Measurements from ENCODE around the gene FXR1.
"Not testable (repeated sequence)": the region's sequence is repeated elsewhere in the genome, so short reads cannot be mapped to it uniquely, and the experiment has no call there.

The FXR1 gene

GRCh38 chr3:180912304-180913296, at the start of gene FXR1:
Gene FXR1, plus strand, starts transcription at chr3:180912670. Its CDS starts 16 bp downstream, at chr3:180912686.
- Histone ChIP-seq H3K4me1 (ENCODE audit: control insufficient read depth, insufficient read depth, low read length) (peaks cover 16% of the 10 kb centered on the region; the same call in 1 of the 2 replicates), H3K36me3 (ENCODE audit: control insufficient read depth, insufficient read depth, low read length) (peaks cover 26% of the 10 kb centered on the region), H3K9ac (ENCODE audit: low read length) (peak within 1 kb of the TSS; percentile 99), H3K4me3 (ENCODE audit: low read depth, low read length) (peak within 1 kb of the TSS; percentile 100), H3K9me3 (ENCODE audit: control insufficient read depth, insufficient read depth, low read depth, low read length) (no peaks in the 10 kb centered on the region), H3K27me3 (ENCODE audit: control insufficient read depth, insufficient read depth, low read length) (no peaks in the 10 kb centered on the region), H3K27ac (ENCODE audit: low read depth, low read length) (peak within 1 kb of the TSS; percentile 98)

GRCh38 chr3:180870008-180870699, 42.3 kb upstream of the FXR1 start:
- no peak overlapping the region for H3K9ac ChIP-seq (ENCODE audit: low read length)
- H3K4me3 ChIP-seq (ENCODE audit: low read depth, low read length): peak overlapping the region; percentile 30

GRCh38 chr3:180871901-180872300, 40.6 kb upstream of the FXR1 start:
- H3K27ac ChIP-seq (ENCODE audit: low read depth, low read length): no peak overlapping the region
- H3K4me3 ChIP-seq (ENCODE audit: low read depth, low read length): no peak overlapping the region
- H3K27me3 ChIP-seq (ENCODE audit: control insufficient read depth, insufficient read depth, low read length): no peaks in the 10 kb centered on the region; the same call in 1 of the 2 replicates

More at GRCh38 chr3:180870008-180870699, 42.3 kb upstream of the FXR1 start:
- H3K9me3 ChIP-seq (ENCODE audit: control insufficient read depth, insufficient read depth, low read depth, low read length): no peaks in the 10 kb centered on the region
- no peaks in the 10 kb centered on the region; the same call in 1 of the 2 replicates for H3K27me3 ChIP-seq (ENCODE audit: control insufficient read depth, insufficient read depth, low read length)
- H3K4me1 ChIP-seq (ENCODE audit: control insufficient read depth, insufficient read depth, low read length): peaks cover 3% of the 10 kb centered on the region; the same call in 1 of the 2 replicates
- no peak overlapping the region for H3K27ac ChIP-seq (ENCODE audit: low read depth, low read length)
- H3K36me3 ChIP-seq (ENCODE audit: control insufficient read depth, insufficient read depth, low read length): no peaks in the 10 kb centered on the region

GRCh38 chr3:180872430-180872829, 40.0 kb upstream of the FXR1 start:
- not testable (repeated sequence) for H3K4me1 ChIP-seq (ENCODE audit: control insufficient read depth, insufficient read depth, low read length); H3K4me3 ChIP-seq (ENCODE audit: low read depth, low read length); H3K9me3 ChIP-seq (ENCODE audit: control insufficient read depth, insufficient read depth, low read depth, low read length); H3K27ac ChIP-seq (ENCODE audit: low read depth, low read length); H3K9ac ChIP-seq (ENCODE audit: low read length); H3K36me3 ChIP-seq (ENCODE audit: control insufficient read depth, insufficient read depth, low read length); H3K27me3 ChIP-seq (ENCODE audit: control insufficient read depth, insufficient read depth, low read length)

More at GRCh38 chr3:180871901-180872300, 40.6 kb upstream of the FXR1 start:
- peaks cover 3% of the 10 kb centered on the region; the same call in 1 of the 2 replicates for H3K4me1 ChIP-seq (ENCODE audit: control insufficient read depth, insufficient read depth, low read length)
- no peak overlapping the region for H3K9ac ChIP-seq (ENCODE audit: low read length)
- H3K9me3 ChIP-seq (ENCODE audit: control insufficient read depth, insufficient read depth, low read depth, low read length): no peaks in the 10 kb centered on the region
- no peaks in the 10 kb centered on the region for H3K36me3 ChIP-seq (ENCODE audit: control insufficient read depth, insufficient read depth, low read length)

- no peaks in the 10 kb centered on the region for H3K27me3 ChIP-seq (ENCODE audit: control insufficient read depth, insufficient read depth, low read length)
- no peak overlapping the region for H3K9ac ChIP-seq (ENCODE audit: low read length)
- peaks cover 2% of the 10 kb centered on the region; the same call in 1 of the 2 replicates for H3K4me1 ChIP-seq (ENCODE audit: control insufficient read depth, insufficient read depth, low read length)
- no peak overlapping the region for H3K4me3 ChIP-seq (ENCODE audit: low read depth, low read length)
- H3K9me3 ChIP-seq (ENCODE audit: control insufficient read depth, insufficient read depth, low read depth, low read length): no peaks in the 10 kb centered on the region
- no peaks in the 10 kb centered on the region for H3K36me3 ChIP-seq (ENCODE audit: control insufficient read depth, insufficient read depth, low read length)
- no peak overlapping the region for H3K27ac ChIP-seq (ENCODE audit: low read depth, low read length)
Observed at GRCh38 chr3:180875124-180875698, 37.3 kb upstream of the FXR1 start.

GRCh38 chr3:180881065-180881801, 31.2 kb upstream of the FXR1 start:
- H3K9ac ChIP-seq (ENCODE audit: low read length): no peak overlapping the region
- no peaks in the 10 kb centered on the region for H3K36me3 ChIP-seq (ENCODE audit: control insufficient read depth, insufficient read depth, low read length)
- H3K4me1 ChIP-seq (ENCODE audit: control insufficient read depth, insufficient read depth, low read length): no peaks in the 10 kb centered on the region
- no peaks in the 10 kb centered on the region for H3K9me3 ChIP-seq (ENCODE audit: control insufficient read depth, insufficient read depth, low read depth, low read length)
- no peak overlapping the region for H3K27ac ChIP-seq (ENCODE audit: low read depth, low read length)
- no peak overlapping the region for H3K4me3 ChIP-seq (ENCODE audit: low read depth, low read length)
- H3K27me3 ChIP-seq (ENCODE audit: control insufficient read depth, insufficient read depth, low read length): no peaks in the 10 kb centered on the region

- H3K4me3 ChIP-seq (ENCODE audit: low read depth, low read length): no peak overlapping the region
- H3K27ac ChIP-seq (ENCODE audit: low read depth, low read length): no peak overlapping the region
- H3K4me1 ChIP-seq (ENCODE audit: control insufficient read depth, insufficient read depth, low read length): no peaks in the 10 kb centered on the region
- no peak overlapping the region for H3K9ac ChIP-seq (ENCODE audit: low read length)
- H3K36me3 ChIP-seq (ENCODE audit: control insufficient read depth, insufficient read depth, low read length): no peaks in the 10 kb centered on the region
- H3K9me3 ChIP-seq (ENCODE audit: control insufficient read depth, insufficient read depth, low read depth, low read length): no peaks in the 10 kb centered on the region
- H3K27me3 ChIP-seq (ENCODE audit: control insufficient read depth, insufficient read depth, low read length): no peaks in the 10 kb centered on the region
Observed at GRCh38 chr3:180882115-180882514, 30.4 kb upstream of the FXR1 start.

- Histone ChIP-seq H3K4me3 (ENCODE audit: low read depth, low read length) (no peak overlapping the region), H3K27me3 (ENCODE audit: control insufficient read depth, insufficient read depth, low read length) (no peaks in the 10 kb centered on the region), H3K27ac (ENCODE audit: low read depth, low read length) (no peak overlapping the region), H3K36me3 (ENCODE audit: control insufficient read depth, insufficient read depth, low read length) (no peaks in the 10 kb centered on the region), H3K4me1 (ENCODE audit: control insufficient read depth, insufficient read depth, low read length) (no peaks in the 10 kb centered on the region), H3K9me3 (ENCODE audit: control insufficient read depth, insufficient read depth, low read depth, low read length) (peaks cover 22% of the 10 kb centered on the region), H3K9ac (ENCODE audit: low read length) (no peak overlapping the region)
Observed at GRCh38 chr3:180888992-180889560, 23.4 kb upstream of the FXR1 start.

GRCh38 chr3:180898572-180898971, 13.9 kb upstream of the FXR1 start:
- H3K9ac ChIP-seq (ENCODE audit: low read length): no peak overlapping the region
- no peak overlapping the region for H3K27ac ChIP-seq (ENCODE audit: low read depth, low read length)
- no peaks in the 10 kb centered on the region for H3K27me3 ChIP-seq (ENCODE audit: control insufficient read depth, insufficient read depth, low read length)
- H3K4me1 ChIP-seq (ENCODE audit: control insufficient read depth, insufficient read depth, low read length): no peaks in the 10 kb centered on the region
- no peaks in the 10 kb centered on the region for H3K36me3 ChIP-seq (ENCODE audit: control insufficient read depth, insufficient read depth, low read length)
- H3K4me3 ChIP-seq (ENCODE audit: low read depth, low read length): no peak overlapping the region
- peaks cover 10% of the 10 kb centered on the region; the same call in 1 of the 2 replicates for H3K9me3 ChIP-seq (ENCODE audit: control insufficient read depth, insufficient read depth, low read depth, low read length)

All from HUES6 (cell line).